ENCODE measurements around the gene APBB1.
"Not testable (repeated sequence)": the region's sequence is repeated elsewhere in the genome, so short reads cannot be mapped to it uniquely, and the experiment has no call there.

The APBB1 gene

GRCh38 chr11:6415797-6416196, 3.1 kb downstream of the APBB1 start:
- DNase-seq, result no peak

GRCh38 chr11:6414874-6415328, 4.0 kb downstream of the APBB1 start:
- DNase-seq, result no peak

GRCh38 chr11:6413791-6414201, 5.1 kb downstream of the APBB1 start:
- DNase-seq, result no peak

DNA sequence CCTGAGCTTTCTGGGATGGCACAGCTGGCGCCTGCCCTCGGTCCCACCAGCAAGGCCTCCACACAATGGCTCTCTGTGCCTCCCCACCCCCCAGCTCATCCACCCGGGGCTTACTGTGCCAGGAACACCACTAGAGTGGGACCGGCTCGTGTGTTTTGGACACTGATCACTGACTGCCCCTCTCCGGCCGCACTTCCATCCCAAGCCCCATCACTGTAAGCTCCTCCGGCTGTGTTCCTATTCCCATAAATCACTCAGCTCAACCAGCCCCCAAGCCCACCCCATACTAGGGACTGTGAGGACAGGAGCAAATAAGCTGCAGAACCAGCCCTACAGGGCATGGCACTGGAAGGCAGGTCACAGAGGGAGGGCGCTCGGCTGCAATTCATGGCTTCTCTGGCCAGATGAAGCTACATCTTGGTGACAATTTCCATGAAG, 7.3 kb downstream of the APBB1 start:
- DNase-seq, result no peak

DNA sequence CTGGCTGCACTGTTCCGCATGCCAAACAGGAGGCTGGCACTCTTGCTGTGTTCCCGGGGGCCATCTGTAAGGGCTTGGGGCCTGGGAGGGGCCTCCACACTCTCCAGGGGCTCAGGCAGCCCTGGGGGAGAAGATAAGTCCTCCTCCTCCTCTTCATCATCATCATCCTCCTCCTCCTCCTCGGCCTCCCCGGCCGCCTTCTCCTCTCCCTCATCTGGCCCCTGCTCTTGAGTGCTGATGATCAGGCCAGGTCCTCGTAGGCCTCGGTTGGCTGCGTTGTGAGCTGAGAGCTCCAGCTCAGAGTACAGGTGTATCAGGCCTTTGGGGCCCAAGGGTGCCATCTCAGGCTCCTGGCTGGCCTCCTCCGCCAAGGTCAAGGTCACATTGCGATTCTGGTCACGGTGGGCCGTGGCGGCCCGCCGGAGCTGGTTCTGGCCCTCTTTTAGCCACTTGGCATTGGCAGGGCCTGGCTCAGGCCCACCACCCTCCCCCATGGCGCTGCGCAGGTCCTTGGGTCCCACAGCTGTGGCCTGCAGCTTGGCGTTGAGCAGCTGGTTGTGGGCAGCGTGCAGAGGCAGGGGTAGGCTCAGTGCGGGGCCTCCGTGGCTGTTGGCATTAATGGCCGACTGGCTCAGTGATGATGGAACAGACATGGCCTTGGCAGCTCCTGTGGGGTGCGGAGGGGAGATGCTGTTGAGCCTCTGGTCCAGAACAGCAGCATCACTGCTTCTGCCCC, 8.0 kb downstream of the APBB1 start:
- no peak for DNase-seq

DNA sequence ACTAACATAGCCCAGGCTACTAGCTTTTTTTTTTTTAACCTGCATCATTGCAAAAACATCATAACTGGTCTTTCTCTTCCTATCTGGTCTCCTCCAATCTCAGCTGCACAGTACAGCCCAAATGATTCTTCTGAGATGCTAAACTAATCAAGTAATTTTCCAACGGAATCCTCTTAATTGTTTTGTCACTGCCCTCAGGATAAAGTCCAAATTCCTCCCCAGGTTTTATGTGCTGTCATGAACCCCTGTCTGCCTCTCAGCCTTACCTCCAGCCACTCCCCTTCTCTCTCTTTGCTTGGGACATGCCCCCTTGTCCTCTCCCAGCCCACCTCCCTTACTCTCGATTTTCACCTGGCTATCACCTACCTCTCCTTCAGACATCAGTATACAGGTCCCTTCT, 12.5 kb downstream of the APBB1 start:
- DNase-seq, result no peak

- no peak for DNase-seq
Observed at GRCh38 chr11:6405846-6406245, 13.0 kb downstream of the APBB1 start.

DNA sequence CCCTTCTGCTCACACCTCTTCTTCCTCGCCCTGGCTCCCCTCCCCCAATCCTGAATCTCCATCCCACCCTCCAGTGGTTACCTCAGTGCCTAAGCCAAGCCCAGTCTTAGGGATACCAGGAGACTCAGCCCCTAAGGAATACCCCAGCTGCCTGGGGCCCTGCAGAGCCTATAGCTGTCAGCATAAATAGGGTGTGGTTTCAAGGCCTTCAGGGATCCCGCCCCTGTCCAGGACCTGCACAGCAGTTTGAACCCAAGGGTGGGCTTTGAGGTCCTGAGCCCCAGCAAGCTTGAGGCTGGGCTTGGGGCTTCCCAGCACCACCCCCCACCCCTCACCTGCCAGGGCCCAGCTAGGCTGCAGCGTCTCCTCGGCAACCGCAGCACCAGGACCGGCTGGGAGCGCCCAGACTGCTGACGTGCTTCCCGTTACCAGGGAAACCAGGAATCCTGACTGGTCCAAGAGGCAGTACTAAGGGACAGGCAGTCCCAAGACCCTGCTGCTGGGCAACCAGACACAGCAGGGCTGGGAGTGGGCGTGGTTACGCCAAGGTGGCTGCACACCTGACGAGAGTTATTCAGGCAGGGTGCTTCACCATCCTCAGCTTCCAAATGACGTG, 13.7 kb downstream of the APBB1 start:
- DNase-seq, result no peak

DNA sequence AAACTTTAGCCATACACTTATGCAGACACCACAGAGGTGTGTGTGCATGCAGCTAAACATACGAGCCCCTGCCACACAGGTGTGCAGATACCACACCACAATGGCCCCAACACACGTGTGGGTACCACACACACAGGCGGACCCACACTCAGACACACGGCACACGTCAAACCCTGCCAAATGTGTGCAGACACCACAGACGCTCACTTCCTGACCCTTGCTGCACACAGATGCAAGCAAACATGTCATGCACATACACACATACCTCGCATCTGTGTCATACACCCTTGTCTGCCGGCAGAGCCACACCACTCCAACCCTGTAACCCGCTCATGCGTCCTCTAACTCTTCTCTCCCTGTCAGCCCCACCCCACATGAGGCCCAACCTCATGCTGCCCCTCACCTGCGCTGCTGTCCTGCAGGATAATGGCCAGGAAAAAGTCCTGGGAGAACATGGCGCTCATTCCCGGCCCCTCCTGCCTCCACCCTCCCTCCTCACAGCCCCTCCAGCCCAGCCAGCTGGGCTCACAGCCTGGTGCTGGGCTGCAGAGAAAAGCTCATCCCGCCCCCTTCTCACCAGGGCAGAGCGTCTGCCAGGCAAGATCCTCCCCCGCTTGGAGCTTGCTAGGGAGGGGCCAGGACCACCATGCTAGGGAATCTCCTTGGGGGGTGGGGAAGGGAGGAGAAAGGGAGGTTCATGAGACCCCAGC, 14.4 kb downstream of the APBB1 start:
- DNase-seq, result no peak

GRCh38 chr11:6403539-6403938, 15.4 kb downstream of the APBB1 start:
- DNase-seq, result no peak

DNA sequence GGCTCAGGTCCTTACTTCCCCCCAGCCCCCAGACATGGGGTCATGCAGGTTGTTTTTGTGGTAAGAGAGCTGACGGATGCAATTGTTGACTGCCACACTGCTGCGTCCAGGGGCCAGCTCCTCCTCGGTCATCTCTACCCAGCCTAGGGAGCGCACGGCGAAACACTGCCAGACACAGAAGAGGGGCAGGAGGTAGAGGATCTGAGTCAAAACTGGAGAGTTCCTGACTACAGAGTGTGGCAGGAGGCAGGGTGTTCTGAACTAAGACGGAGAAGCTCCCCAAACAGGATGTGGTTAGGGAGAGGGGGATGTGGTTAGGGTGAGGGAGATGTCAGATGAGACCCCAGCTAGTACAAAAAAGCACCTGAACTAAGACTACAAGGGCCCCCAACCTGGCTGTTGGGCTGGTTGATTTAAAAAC, 16.3 kb downstream of the APBB1 start:
- no peak for DNase-seq

DNA sequence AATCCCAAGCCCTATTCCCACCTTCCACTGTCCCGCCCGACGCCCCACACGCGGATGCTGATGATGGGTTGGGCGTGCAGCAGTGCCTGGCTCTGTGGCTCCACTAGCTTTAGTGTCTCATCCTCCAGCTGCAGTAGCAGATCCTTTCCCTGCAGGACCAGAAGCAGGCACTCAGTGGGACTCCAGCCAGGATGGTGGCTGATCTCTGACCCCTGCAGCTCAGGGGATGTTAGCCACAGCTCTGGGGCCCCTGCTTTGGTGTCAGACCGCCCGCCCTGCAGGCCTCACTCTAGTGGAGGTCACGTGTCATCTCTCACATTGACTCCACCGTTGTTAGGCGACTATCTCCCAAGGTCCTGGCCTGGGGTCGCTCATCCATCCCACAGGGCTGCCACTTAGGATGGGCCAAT, 16.8 kb downstream of the APBB1 start:
- DNase-seq, result no peak

- no peak for DNase-seq
Observed at GRCh38 chr11:6401464-6401863, 17.4 kb downstream of the APBB1 start.

GRCh38 chr11:6400431-6401345, 18.2 kb downstream of the APBB1 start:
- no peak for DNase-seq

- no peak for DNase-seq
Observed at GRCh38 chr11:6397636-6398035, 21.3 kb downstream of the APBB1 start.

GRCh38 chr11:6397156-6397555, 21.7 kb downstream of the APBB1 start:
- DNase-seq, result no peak

- no peak for DNase-seq
Observed at GRCh38 chr11:6395470-6396060, 23.3 kb downstream of the APBB1 start.

- DNase-seq, result no peak
Observed at GRCh38 chr11:6393989-6394670, 24.8 kb downstream of the APBB1 start.

DNA sequence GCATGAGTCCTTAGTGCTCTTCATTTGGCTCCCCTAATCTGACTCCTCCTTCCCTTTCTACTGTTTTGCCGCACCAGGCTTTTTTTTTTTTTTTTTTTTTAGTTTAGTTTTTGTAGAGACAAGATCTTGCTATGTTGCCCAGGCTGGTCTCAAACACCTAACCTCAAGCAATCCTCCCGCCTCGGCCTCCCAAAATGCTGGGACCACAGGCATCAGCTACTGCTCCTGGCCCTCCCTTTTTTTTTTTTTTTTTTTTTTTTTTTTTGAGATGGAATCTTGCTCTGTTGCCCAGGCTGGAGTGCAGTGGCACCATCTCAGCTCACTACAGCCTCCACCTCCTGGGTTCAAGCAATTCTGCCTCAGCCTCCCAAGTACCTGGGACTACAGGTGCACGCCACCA, 26.6 kb downstream of the APBB1 start:
- not testable (repeated sequence) for DNase-seq

DNA sequence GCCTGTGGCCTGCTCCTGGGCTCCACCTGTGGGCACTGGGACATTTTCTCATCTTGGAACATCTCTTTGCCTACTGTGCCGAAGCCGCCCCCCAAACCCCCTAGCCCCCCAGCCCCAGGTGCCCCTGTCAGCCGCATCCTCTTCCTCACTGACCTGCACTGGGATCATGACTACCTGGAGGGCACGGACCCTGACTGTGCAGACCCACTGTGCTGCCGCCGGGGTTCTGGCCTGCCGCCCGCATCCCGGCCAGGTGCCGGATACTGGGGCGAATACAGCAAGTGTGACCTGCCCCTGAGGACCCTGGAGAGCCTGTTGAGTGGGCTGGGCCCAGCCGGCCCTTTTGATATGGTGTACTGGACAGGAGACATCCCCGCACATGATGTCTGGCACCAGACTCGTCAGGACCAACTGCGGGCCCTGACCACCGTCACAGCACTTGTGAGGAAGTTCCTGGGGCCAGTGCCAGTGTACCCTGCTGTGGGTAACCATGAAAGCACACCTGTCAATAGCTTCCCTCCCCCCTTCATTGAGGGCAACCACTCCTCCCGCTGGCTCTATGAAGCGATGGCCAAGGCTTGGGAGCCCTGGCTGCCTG, 27.3 kb downstream of the APBB1 start:
- no peak for DNase-seq

- no peak for DNase-seq
Observed at GRCh38 chr11:6390718-6391469, 28.0 kb downstream of the APBB1 start.
